GM19372 (cell line): Measurements from ENCODE around the gene CEP164.

Source experiments
- ATAC-seq: cut with Tn5 transposase; IDR thresholded peaks from one replicate; pipeline ENCODE4 v1.9.1; 2021; ENCODE audit warnings: mild to moderate bottlenecking, low read depth, moderate library complexity; ENCODE audit not compliant: unreplicated experiment

Gene CEP164

DNA sequence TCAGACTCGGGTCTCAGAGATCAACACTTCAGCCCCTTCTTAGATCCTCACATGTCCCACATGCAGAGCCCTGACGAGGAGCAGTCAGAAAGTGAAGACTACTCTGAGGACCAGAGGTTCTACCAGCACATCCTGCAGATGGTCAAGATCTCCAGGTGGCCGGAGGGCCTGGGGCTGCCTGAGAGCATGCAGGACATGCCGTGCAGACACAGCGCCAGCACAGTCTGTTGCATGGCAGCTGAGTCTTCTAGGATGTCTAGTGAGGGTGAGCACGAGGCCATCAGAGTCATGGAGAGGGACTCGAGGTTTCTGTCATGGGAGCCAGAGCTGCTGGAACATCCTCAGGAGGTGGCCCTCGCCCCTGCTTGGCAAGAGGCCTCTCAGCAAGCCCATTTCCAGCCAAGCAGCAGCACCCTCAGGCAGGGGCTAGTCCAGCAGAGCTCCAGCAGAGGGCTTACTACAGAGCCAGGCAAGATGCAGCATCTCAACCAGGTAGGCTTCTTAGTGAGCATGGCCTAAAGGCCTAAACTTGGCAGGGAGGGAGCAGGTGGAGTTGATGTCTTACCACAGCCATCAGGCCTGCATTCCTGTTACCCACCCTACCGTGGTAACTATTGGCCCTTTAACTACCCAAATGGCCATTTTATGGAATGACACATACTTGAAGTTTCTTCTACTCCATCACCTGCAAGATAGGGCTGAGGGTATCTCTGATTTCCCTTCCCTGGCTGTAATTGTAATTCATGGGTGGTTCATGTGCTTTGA, 28.7 kb downstream of the CEP164 start:
- no peak for ATAC-seq

DNA sequence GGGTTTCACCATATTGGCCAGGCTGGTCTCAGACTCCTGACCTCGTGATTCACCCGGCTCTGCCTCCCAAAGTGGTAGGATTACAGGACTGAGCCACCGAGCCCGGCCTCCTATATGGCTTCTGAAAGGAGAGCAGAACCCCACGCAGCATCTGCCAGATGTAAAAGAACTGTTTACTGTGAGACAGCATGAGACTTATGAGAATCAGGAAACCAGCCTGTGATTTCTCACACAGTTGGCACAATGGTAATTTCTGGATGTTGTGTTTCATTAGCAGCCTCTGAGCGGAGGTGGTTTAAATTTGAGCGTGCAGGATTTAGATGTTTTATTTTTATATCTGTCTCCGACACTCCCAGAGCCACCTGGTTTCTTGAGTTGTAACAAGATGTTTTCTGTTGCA, 33.8 kb downstream of the CEP164 start:
- ATAC-seq: no peak

DNA sequence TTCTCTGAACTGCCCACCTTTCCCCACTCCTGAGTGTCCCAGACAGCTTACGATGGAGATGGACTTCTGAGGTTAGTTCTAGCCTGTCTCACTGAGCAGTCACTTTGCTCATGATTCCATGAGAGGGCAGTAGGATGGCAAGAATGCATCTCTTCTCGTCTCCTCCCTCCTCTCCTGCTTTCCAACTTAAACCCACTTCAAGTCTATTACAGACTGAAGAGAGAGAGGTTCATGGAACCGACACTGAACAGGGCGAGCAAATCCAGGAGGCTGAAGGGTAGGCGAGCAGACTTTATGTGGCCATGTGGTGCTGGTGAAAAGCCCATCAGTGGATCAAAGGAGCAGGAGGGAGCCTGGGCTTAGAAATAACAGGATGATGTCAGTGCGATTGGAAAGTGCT, 38.6 kb downstream of the CEP164 start:
- no peak for ATAC-seq

DNA sequence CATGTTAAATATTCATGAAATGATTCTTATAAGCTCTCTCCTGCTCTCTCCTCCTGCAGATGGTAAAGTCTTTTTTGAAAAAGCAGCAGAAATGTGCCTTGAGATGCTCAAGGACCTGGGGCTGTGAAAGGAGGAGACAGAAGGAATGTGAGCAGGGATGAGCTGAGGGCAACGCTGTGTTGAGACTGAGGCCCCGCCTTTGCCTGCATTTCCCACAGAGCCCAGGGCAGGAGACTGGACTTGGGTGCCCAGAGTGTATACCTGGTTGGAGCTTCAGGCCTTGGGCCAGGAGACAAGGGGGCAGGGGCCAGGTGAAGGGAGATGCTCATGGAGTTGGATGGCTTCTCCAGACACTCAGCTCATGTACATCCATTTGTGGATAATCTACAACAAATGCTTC, 39.2 kb downstream of the CEP164 start:
- no peak for ATAC-seq

DNA sequence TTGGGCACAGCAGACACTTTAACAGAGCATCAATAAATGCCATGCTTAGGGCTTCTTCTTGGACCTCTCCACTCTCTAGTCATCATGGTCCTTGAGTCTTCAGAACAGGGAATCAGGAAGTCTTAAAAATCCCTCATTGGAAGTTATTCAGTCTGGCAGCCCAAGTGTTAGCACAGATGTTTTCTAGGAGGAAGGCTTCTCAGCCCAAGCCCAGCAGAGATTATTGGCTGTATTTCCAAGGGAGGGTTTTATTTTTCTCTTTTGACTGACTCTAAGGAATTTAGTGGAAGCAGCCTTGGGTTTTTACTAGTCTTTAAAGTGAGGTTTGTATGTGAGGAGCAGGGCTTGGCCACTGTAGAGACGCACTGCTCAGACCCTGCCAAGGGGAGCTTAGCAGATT, 41.9 kb downstream of the CEP164 start:
- ATAC-seq: no peak

DNA sequence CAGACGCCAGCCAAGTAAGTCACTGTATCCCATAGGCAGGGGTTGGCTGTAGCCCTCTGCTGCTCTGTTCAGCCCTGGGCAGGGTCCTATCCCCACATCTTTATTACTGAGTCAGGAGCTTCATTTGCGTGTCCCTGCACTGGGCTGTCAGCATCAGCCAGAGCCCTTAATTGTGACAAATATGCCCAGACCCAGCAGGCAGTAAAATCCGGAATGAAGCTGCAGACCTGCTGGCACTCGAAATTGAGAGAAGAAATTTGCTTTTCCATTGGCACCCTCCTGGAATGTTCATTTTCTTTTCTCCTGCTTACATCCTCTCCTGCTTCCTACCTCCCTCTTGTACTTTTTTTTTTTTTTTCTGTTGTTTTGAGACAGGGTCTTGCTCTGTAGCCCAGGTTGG, 43.8 kb downstream of the CEP164 start:
- ATAC-seq: no peak

DNA sequence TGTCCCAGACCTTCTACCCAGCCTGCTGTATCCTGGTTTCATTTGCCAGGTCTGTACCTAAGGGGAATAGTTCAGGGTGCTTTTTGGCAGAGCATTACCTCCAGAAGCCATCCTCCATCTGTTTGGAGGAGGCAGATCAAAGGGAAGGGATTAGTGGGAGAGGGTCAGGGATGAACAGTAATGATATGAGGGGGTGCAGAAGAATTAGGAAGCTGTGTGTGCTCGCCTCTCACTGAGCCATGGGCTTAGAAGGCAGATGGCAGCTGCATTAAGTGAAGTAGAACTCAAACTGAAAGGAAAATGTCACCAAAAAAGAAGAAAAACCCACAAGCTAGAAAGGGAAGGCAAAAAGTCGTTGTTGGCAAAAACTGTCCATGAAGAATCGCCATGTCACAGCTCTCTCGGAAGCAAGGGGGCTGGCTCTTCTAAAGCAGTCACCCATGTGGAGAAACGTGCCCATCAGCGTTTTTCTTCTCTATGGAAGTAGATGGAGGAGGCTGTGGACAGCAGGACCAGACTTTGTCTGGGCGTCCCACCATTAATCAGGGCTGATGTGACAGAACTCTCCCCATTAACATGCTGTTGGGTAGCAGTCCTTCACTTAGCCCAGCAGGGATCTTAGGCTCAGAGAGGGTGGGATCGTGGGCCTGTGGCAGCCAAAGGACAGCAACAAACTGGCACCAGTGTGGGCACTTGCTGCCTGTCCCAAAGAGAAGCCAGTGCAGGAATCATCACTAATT, 46.8 kb downstream of the CEP164 start:
- ATAC-seq: no peak

DNA sequence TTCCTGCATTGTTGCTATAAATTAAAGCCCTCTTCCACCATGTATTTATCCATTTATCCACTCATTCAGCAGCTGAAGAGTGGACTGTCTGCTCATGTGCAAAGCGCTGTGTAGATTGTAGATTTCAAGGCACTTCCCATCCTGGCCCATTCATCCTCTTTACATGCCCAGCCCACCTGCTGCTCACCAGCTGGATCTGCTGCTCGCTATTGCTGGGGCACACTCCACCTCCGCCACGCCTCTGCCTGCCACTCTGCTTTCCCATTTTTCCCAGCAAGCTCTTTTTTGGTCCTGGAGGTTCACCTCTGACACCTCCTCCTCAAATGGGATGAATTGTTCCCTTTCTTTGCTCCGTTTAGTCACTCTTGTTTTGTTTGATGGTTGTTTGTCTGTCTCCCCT, 48.3 kb downstream of the CEP164 start:
- ATAC-seq: no peak

DNA sequence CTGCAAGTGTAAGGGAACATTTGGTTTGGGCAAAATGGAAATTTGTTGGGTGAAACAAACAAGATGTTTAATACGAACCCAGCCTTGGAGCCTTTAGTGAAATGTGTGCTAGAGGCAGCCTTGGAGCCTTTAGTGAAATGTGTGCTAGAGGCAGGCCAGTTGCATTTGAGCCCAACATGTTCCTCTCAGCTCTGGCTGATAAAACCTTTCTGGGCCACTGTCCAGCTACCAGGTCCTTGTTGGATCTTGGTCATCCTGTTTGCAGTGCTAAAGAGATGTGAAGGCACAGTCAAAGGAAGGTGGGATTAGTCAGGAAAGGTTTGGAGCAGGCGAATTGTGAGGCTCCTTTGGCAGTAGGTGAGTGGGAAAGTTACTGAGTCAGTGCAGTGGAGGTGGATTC, 48.9 kb downstream of the CEP164 start:
- ATAC-seq: no peak

DNA sequence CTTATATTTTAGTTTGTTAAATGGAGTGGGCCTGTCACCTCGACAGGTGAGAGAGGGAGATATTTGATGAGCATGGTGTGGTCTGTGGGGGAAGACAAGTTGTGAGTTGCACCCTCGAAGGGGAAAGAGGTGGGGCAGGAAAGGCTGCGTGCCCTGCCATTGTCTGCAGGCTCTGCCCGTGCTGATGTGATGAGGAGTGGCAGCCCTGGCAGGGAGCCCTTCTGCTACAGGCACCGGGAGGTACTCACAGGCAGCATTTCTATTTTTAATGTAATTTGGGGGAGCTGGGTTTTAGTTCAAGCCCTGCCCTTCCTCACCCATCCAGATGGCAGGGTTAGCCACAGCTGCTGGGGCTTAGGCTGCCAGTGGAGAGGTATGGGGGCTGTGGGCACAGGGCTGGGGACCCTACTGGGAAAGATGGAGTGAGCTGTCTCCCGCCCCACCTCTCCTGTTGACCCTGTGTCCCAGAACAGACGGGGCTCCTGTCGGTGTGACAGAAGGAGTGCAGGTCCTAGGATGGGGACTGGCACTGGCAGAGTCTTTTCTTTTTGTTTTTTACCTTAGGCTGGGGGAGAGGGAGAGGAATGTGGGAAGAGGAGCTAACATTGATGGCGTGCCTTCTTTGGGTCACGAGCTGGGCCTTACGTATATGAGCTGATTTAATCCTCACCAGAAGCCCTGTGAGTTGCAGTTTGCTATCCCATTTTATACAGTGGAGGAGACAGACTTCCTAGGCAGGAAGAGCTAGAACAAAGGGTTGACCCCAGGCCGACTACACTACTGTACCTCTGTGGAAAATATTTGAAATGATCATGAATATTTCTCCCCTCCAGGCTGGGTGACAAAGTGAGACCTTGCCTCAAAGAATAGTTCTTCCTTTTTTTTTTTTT, 51.6 kb downstream of the CEP164 start:
- no peak for ATAC-seq

DNA sequence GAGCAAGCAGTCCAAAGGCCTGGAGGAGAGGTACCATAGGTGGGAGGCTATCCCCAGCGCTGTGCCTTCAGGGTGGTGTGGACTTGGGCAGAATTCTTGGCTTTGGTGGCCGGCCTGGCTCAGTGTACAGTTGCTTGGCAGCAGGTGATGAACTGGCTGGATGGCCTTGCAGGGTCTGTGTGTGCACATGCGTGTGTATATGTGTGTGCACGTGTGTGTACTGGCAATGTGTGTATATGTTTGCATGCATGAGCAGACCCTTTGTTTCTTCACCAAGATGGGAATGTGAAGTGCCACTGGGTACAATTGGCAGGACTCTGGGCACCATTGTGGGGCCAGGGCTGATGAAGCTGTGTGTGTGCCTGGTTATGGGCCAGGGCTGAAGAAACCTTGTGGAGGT, 53.0 kb downstream of the CEP164 start:
- ATAC-seq: no peak

DNA sequence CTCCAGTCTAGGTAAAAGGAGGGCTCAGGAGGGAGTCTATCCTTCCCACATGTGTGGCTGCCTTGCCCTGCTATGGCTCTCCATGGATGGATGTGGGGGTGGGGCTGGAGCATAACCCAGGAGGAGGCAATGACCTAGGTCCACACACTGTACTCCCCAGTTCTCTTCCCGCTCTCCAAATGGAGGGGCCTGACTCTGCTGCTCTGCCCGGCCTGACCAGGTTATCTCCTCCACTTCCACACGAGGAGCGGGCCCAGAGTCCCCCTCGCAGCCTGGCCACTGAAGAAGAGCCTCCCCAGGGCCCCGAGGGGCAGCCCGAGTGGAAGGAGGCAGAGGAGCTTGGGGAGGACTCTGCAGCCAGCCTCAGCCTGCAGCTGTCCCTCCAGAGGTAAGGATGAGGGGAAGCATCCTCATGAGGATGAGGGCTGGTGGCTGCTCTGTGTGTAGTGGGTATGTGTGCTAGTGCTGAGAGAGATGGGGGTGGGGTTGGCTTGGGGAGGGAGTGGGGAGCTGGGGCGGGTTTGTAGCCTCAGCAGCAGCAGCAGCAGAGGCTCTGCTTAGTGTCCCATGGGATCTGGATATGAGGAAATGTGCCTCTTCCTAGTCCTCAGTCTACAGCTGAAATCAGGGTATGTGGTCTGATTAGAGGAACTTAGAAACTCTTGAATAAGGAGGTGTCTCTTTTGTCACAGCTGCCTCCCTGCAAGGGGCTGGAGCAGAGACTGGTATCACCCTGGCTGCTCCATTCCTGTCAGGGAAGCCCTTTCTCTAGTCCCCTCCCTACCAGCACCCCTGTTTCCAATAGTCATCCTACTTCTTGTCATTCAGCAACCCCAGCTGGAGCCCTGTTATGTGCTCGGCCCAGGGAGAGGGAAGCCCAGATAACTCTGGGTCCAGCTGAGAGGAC, 54.1 kb downstream of the CEP164 start:
- ATAC-seq: no peak

DNA sequence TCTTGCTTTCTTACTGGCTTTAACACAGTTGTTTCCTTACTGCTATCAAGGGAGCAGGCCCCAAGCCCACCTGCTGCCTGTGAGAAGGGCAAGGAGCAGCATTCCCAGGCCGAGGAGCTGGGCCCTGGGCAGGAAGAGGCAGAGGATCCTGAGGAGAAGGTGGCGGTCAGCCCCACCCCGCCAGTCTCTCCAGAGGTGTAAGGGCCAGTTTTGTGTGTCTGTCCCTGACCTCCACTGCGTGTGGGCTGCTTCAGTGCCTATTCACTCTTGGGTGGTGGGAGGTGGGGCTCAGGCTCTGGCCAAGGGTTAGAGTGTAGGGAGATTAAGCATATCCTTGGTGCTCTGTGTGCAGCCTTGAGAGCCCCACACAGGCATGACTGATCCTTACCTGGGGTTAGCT, 55.1 kb downstream of the CEP164 start:
- ATAC-seq: no peak

DNA sequence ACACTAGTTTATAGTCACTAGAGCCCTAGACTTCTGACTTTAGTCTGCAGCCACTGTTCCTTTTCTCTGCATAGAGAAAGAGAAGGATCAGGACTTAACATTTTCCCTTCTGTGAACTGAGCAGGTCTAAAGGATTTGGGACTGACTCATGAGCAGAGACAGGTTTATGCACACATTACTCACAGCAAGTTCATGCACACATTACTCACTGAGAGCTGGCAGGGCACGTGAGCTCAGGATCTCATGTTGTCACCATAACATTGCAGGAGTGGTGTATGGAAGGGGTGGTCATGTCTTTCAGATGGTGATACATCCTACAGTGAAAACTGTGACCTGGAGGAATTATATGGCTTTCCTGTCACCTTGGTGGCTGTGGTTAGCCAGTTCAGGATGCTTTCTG, 56.4 kb downstream of the CEP164 start:
- ATAC-seq: no peak

DNA sequence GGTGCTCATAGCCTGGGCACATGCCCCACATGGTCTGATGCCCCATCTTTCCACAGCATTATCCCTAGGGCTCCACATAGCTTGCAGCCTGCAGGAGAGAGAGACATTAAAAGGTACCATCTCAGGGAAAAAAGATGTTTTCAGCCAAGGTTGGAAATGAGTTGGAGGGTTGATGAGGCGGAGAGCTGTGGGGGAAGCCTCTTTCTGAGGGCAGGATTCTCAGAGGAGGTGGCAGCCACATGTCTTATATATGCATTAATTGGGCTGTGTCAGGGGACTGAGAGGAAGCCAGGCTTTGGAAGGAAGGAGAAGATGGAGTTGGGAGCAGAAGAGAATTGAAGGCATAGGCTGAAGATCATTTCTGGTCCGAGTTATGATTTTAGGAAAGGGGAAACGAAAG, 57.8 kb downstream of the CEP164 start:
- ATAC-seq: no peak

DNA sequence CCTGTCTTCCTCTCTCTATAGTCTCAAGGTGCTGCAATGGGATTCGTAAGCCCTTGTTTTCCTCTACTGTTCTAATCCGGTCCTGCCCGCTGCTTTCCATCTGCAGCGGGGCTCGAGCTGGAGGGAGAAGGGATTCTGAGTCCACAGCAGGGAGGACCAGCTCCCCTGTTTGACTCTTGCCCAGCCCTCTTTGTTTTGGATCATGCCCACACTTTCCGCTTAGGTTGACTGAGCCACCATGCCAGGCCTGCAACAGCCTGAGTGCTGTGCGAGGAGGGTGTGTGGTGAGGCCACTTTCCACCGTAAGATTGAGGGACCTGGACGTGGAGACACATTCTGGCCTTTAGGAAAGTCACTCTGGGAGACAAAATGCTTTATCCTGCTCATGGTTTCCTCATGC, 58.3 kb downstream of the CEP164 start:
- no peak for ATAC-seq

DNA sequence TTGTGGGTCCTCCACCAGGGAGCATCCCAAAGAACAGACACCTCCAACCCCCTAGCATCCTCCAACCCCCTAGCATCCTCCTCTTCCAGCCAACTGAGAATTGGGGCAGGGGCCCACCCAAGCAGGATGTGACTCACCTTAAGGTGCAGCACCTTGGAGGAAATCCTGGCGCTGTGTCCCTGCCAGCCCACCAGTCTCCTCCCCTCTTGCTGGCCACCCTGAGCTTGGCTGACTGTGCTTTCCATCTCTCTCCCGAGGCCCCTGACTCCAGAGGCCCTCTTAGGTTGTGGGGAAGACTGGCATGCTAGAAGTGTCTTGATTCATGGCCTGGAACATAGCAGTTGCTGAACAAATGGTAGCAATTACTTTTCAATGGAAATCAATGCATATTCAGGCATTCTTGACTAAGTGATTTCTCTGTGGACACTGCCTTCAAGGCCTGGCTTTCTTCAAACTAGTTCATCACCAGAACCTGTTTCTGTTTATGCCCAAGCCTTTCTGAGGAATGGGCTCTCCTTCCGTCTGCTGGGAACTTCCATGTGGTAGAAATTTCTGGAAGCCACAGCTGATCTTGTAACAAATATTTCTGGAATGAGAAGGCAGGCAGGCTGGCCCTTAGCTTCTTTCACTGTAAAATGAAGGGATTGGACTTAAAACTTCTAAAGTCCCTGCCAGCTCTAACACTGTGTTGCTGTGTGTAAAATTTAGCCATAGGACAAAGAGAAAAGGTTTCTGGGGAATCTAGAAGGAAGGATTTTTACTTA, 60.5 kb downstream of the CEP164 start:
- ATAC-seq: no peak

DNA sequence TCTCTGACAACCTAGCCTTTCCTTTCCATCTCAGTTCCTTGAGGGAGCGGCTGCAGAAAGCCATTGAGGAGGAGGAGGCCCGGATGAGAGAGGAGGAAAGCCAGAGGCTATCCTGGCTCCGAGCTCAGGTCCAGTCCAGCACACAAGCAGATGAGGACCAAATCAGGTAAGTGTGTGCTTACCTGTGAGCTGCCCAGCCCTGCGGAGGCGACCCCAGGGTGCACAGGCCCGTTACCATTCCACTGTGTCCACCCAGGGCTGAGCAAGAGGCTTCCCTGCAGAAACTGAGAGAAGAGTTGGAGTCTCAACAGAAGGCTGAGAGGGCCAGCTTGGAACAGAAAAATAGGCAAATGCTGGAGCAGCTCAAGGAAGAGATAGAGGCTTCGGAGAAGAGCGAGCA, 63.1 kb downstream of the CEP164 start:
- ATAC-seq: no peak

DNA sequence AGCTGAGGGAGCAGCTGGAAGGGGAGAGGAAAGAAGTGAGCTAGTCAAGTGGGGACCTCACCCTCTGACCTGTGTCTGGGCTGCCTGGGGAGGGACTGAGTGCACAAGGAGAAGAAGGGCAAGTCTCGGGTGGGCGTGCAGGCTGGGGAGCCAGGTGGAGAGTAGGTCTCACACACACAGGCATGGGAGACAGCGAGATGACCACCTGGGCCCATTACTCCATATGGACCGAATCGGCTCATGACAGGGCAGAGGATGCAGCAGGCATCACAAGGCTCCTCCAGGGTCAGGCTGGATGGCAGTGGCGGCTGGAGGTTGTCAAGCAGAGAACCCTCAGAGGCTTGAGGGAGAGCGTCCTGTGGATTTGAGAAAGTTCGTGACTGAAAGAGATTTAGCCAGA, 63.5 kb downstream of the CEP164 start:
- ATAC-seq: no peak
